OCI-LY1 (cell line): Measurements from ENCODE around the gene CXXC5.
"Not testable (repeated sequence)": the region's sequence is repeated elsewhere in the genome, so short reads cannot be mapped to it uniquely, and the experiment has no call there.

Source experiments
- H2AFZ ChIP-seq: fragments of 200-600 bp; sonication (generic), shearing (Covaris generic); 2 replicates; pipeline ENCODE4 v1.6.0; 2014; ENCODE audit warnings: antibody characterized with exemption, mild to moderate bottlenecking, low read length
- H3F3A ChIP-seq: fragments of 200-600 bp; sonication (generic), shearing (Covaris generic); 2 replicates; pipeline ENCODE4 v1.6.0; 2014; ENCODE audit warnings: mild to moderate bottlenecking, antibody characterized with exemption, low read length, moderate library complexity; ENCODE audit not compliant: insufficient read depth
- H3K27ac ChIP-seq: fragments of 200-600 bp; sonication (generic); 2 replicates; pipeline ENCODE4 v1.5.1; 2014; ENCODE audit warnings: low read length, mixed run types, mild to moderate bottlenecking, low read depth; ENCODE audit not compliant: poor library complexity, severe bottlenecking
- H3K27me3 ChIP-seq: fragments of 200-600 bp; sonication (generic); 2 replicates; pipeline ENCODE4 v1.6.0; 2014; ENCODE audit warnings: antibody characterized with exemption, mild to moderate bottlenecking, low read length, moderate library complexity; ENCODE audit not compliant: insufficient read depth
- H3K36me3 ChIP-seq: fragments of 200-600 bp; sonication (generic); 2 replicates; pipeline ENCODE4 v1.6.1; 2014; ENCODE audit warnings: mild to moderate bottlenecking, antibody characterized with exemption, low read length, moderate library complexity, mixed read lengths; ENCODE audit not compliant: insufficient read depth
- H3K4me1 ChIP-seq: fragments of 200-600 bp; sonication (generic); 2 replicates; pipeline ENCODE4 v1.5.1; 2014; ENCODE audit warnings: mild to moderate bottlenecking, low read length, moderate library complexity; ENCODE audit not compliant: insufficient read depth, severe bottlenecking
- H3K4me2 ChIP-seq: fragments of 200-600 bp; sonication (generic), shearing (Covaris generic); 2 replicates; pipeline ENCODE4 v1.6.1; 2014; ENCODE audit warnings: low read length
- H3K4me3 ChIP-seq: fragments of 200-600 bp; sonication (generic); 2 replicates; pipeline ENCODE4 v1.5.1; 2014; ENCODE audit warnings: low read length, low read depth, mild to moderate bottlenecking, mixed read lengths; ENCODE audit not compliant: poor library complexity, severe bottlenecking
- H3K79me2 ChIP-seq: fragments of 200-600 bp; shearing (Covaris generic); 2 replicates; pipeline ENCODE4 v1.6.1; 2016; ENCODE audit warnings: mixed run types, low read length, mixed read lengths; ENCODE audit not compliant: insufficient read depth
- H3K9ac ChIP-seq: fragments of 200-600 bp; sonication (generic), shearing (Covaris generic); 2 replicates; pipeline ENCODE4 v1.6.1; 2014; ENCODE audit warnings: mild to moderate bottlenecking, low read length, mixed read lengths
- H3K9me2 ChIP-seq: fragments of 200-600 bp; sonication (generic), shearing (Covaris generic); 2 replicates; pipeline ENCODE4 v1.6.1; 2014; ENCODE audit warnings: low read depth, mild to moderate bottlenecking, low read length, mixed read lengths
- H3K9me3 ChIP-seq: fragments of 200-600 bp; shearing (Covaris generic); 2 replicates; pipeline ENCODE4 v1.6.1; 2014; ENCODE audit warnings: low read length, mixed read lengths
- H4K20me1 ChIP-seq: fragments of 200-600 bp; sonication (generic), shearing (Covaris generic); 2 replicates; pipeline ENCODE4 v1.6.0; 2016; ENCODE audit warnings: mild to moderate bottlenecking, low read length; ENCODE audit not compliant: insufficient read depth
- CTCF ChIP-seq: fragments of 200-600 bp; sonication (generic), shearing (Covaris generic); IDR thresholded peaks from 2 replicates; pipeline ENCODE4 v1.5.1; 2017; ENCODE audit warnings: mild to moderate bottlenecking, antibody characterized with exemption, low read length, moderate library complexity, mixed read lengths
- EZH2 ChIP-seq: fragments of 200-600 bp; sonication (generic), shearing (Covaris generic); IDR thresholded peaks from 2 replicates; pipeline ENCODE4 v1.8.0; 2017; ENCODE audit warnings: borderline replicate concordance, mixed run types, mild to moderate bottlenecking, antibody characterized with exemption, low read length, moderate library complexity, mixed read lengths

Gene CXXC5

GRCh38 chr5:139725073-139725830, 77.1 kb downstream of the CXXC5 start:
- H3F3A ChIP-seq: no peaks in the 10 kb centered on the region
- H3K9ac ChIP-seq: no peak overlapping the region
- no peaks in the 10 kb centered on the region for H4K20me1 ChIP-seq
- no peaks in the 10 kb centered on the region; the same call in 1 of the 2 replicates for H3K36me3 ChIP-seq
- TF ChIP-seq EZH2 (no peak), CTCF (no peak)
- H3K79me2 ChIP-seq: no peaks in the 10 kb centered on the region
- no peak overlapping the region for H2AFZ ChIP-seq
- no peak overlapping the region for H3K4me2 ChIP-seq
- no peaks in the 10 kb centered on the region for H3K27me3 ChIP-seq
- no peaks in the 10 kb centered on the region for H3K9me2 ChIP-seq
- no peak overlapping the region for H3K27ac ChIP-seq
- H3K9me3 ChIP-seq: no peaks in the 10 kb centered on the region
- no peak overlapping the region for H3K4me3 ChIP-seq
- no peaks in the 10 kb centered on the region for H3K4me1 ChIP-seq

GRCh38 chr5:139726248-139726647, 78.1 kb downstream of the CXXC5 start:
- H3K4me1 ChIP-seq: no peaks in the 10 kb centered on the region
- no peak for TF ChIP-seq CTCF
- TF ChIP-seq EZH2: no peak
- no peak overlapping the region for H3K4me2 ChIP-seq

GRCh38 chr5:139727615-139728014, 79.5 kb downstream of the CXXC5 start:
- H3K79me2 ChIP-seq, H3K27ac ChIP-seq, H3K27me3 ChIP-seq, H3K4me2 ChIP-seq, H3K4me1 ChIP-seq, H3F3A ChIP-seq, H3K9ac ChIP-seq, H4K20me1 ChIP-seq, H3K4me3 ChIP-seq, H3K36me3 ChIP-seq, H3K9me2 ChIP-seq, H2AFZ ChIP-seq, H3K9me3 ChIP-seq: not testable (repeated sequence)

More at GRCh38 chr5:139726248-139726647, 78.1 kb downstream of the CXXC5 start:
- H3K4me3 ChIP-seq: no peak overlapping the region
- H3K9me2 ChIP-seq: no peaks in the 10 kb centered on the region
- H3K9me3 ChIP-seq: no peaks in the 10 kb centered on the region
- H3K79me2 ChIP-seq: no peaks in the 10 kb centered on the region
- no peaks in the 10 kb centered on the region for H4K20me1 ChIP-seq
- no peak overlapping the region for H2AFZ ChIP-seq
- H3K27ac ChIP-seq: no peak overlapping the region
- no peaks in the 10 kb centered on the region for H3K27me3 ChIP-seq
- no peak overlapping the region for H3K9ac ChIP-seq
- no peaks in the 10 kb centered on the region; the same call in 1 of the 2 replicates for H3K36me3 ChIP-seq
- no peaks in the 10 kb centered on the region for H3F3A ChIP-seq

GRCh38 chr5:139731281-139731680, 83.1 kb downstream of the CXXC5 start:
- TF ChIP-seq CTCF: no peak
- H3K79me2 ChIP-seq: no peaks in the 10 kb centered on the region
- H3K4me3 ChIP-seq: no peak overlapping the region
- H3K9me2 ChIP-seq: no peaks in the 10 kb centered on the region
- H3F3A ChIP-seq: no peaks in the 10 kb centered on the region
- no peaks in the 10 kb centered on the region for H3K9me3 ChIP-seq
- H3K9ac ChIP-seq: no peak overlapping the region
- no peak overlapping the region for H2AFZ ChIP-seq
- H3K36me3 ChIP-seq: no peaks in the 10 kb centered on the region
- no peak overlapping the region for H3K27ac ChIP-seq
- H4K20me1 ChIP-seq: no peaks in the 10 kb centered on the region
- no peaks in the 10 kb centered on the region for H3K27me3 ChIP-seq
- no peaks in the 10 kb centered on the region for H3K4me1 ChIP-seq
- H3K4me2 ChIP-seq: no peak overlapping the region
